Measurements from ENCODE around the gene CEP89. TPM values are rescaled to one million over a fixed set of nuclear protein-coding genes. Genes with fewer than 3 reads are reported as not detected.

Gene CEP89
- total RNA-seq, 1 donor from 2014 or later = 34.3 TPM

- Mint-ChIP-seq H3K36me3 (ENCODE audit: low read depth, unreplicated experiment) (no peaks in the 10 kb centered on the region), H3K27me3 (ENCODE audit: unreplicated experiment) (peaks cover 3% of the 10 kb centered on the region), H3K4me1 (ENCODE audit: unreplicated experiment) (no peaks in the 10 kb centered on the region), H3K27ac (ENCODE audit: unreplicated experiment) (no peak overlapping the region), H3K4me3 (ENCODE audit: unreplicated experiment) (no peak overlapping the region), H3K9me3 (ENCODE audit: unreplicated experiment) (no peaks in the 10 kb centered on the region)
- no peak for DNase-seq (ENCODE audit: low spot score)
- no peak for TF ChIP-seq CTCF (IDR thresholded peaks at IDR 0.05; ENCODE audit: unreplicated experiment)
Observed at GRCh38 chr19:32862173-32862572, 109.6 kb downstream of the CEP89 start.

GRCh38 chr19:32861596-32861995 lies 110.2 kb downstream of the CEP89 start:
- Mint-ChIP-seq H3K4me1 (ENCODE audit: unreplicated experiment) (no peaks in the 10 kb centered on the region), H3K4me3 (ENCODE audit: unreplicated experiment) (no peak overlapping the region), H3K27me3 (ENCODE audit: unreplicated experiment) (peaks cover 3% of the 10 kb centered on the region), H3K27ac (ENCODE audit: unreplicated experiment) (no peak overlapping the region), H3K36me3 (ENCODE audit: low read depth, unreplicated experiment) (no peaks in the 10 kb centered on the region), H3K9me3 (ENCODE audit: unreplicated experiment) (no peaks in the 10 kb centered on the region)
- no peak for TF ChIP-seq CTCF (IDR thresholded peaks at IDR 0.05; ENCODE audit: unreplicated experiment)
- DNase-seq (ENCODE audit: low spot score) = no peak

GRCh38 chr19:32859591-32859990 lies 112.2 kb downstream of the CEP89 start:
- Mint-ChIP-seq H3K4me1 (ENCODE audit: unreplicated experiment) (no peaks in the 10 kb centered on the region), H3K27me3 (ENCODE audit: unreplicated experiment) (peaks cover 2% of the 10 kb centered on the region), H3K27ac (ENCODE audit: unreplicated experiment) (no peak overlapping the region), H3K36me3 (ENCODE audit: low read depth, unreplicated experiment) (no peaks in the 10 kb centered on the region), H3K9me3 (ENCODE audit: unreplicated experiment) (no peaks in the 10 kb centered on the region), H3K4me3 (ENCODE audit: unreplicated experiment) (no peak overlapping the region)
- TF ChIP-seq CTCF (IDR thresholded peaks at IDR 0.05; ENCODE audit: unreplicated experiment) = no peak
- DNase-seq (ENCODE audit: low spot score) = no peak

GRCh38 chr19:32858559-32858958 lies 113.2 kb downstream of the CEP89 start:
- Mint-ChIP-seq H3K27me3 (ENCODE audit: unreplicated experiment) (peaks cover 2% of the 10 kb centered on the region), H3K27ac (ENCODE audit: unreplicated experiment) (no peak overlapping the region), H3K36me3 (ENCODE audit: low read depth, unreplicated experiment) (no peaks in the 10 kb centered on the region), H3K4me1 (ENCODE audit: unreplicated experiment) (no peaks in the 10 kb centered on the region), H3K9me3 (ENCODE audit: unreplicated experiment) (no peaks in the 10 kb centered on the region), H3K4me3 (ENCODE audit: unreplicated experiment) (no peak overlapping the region)
- no peak for TF ChIP-seq CTCF (IDR thresholded peaks at IDR 0.05; ENCODE audit: unreplicated experiment)
- DNase-seq (ENCODE audit: low spot score) = no peak

GRCh38 chr19:32858155-32858554 lies 113.6 kb downstream of the CEP89 start:
- TF ChIP-seq CTCF (IDR thresholded peaks at IDR 0.05; ENCODE audit: unreplicated experiment) = no peak
- H3K27me3 Mint-ChIP-seq (ENCODE audit: unreplicated experiment) = peaks cover 2% of the 10 kb centered on the region
- DNase-seq (ENCODE audit: low spot score) = no peak
- H3K9me3 Mint-ChIP-seq (ENCODE audit: unreplicated experiment) = no peaks in the 10 kb centered on the region
- H3K4me3 Mint-ChIP-seq (ENCODE audit: unreplicated experiment) = no peak overlapping the region
- no peaks in the 10 kb centered on the region for H3K36me3 Mint-ChIP-seq (ENCODE audit: low read depth, unreplicated experiment)
- no peak overlapping the region for H3K27ac Mint-ChIP-seq (ENCODE audit: unreplicated experiment)
- H3K4me1 Mint-ChIP-seq (ENCODE audit: unreplicated experiment) = no peaks in the 10 kb centered on the region
